Fibroblast of skin of back (primary cell): ENCODE data around the gene PRKCA.
A peak's percentile ranks its signal among the peaks of the same experiment; 100 is the strongest.
"Not testable (repeated sequence)": the region's sequence is repeated elsewhere in the genome, so short reads cannot be mapped to it uniquely, and the experiment has no call there.

Source experiments
- DNase-seq: peaks from one replicate; pipeline ENCODE4 v3.0.0-alpha.2; 2013

PRKCA gene

GRCh38 chr17:66466106-66466820, 163.8 kb downstream of the PRKCA start:
- no peak for DNase-seq

- peak; percentile 99 for DNase-seq
These were observed 164.5 kb downstream of the PRKCA start for GRCh38 chr17:66466840-66467367.

GRCh38 chr17:66467766-66468165, 165.4 kb downstream of the PRKCA start:
- DNase-seq: peak; percentile 62

- DNase-seq: peak; percentile 20
These were observed 166.1 kb downstream of the PRKCA start for GRCh38 chr17:66468241-66469087.

GRCh38 chr17:66469088-66469442, 166.7 kb downstream of the PRKCA start:
- DNase-seq: no peak

- DNase-seq: no peak
These were observed 167.0 kb downstream of the PRKCA start for GRCh38 chr17:66469461-66469860.

GRCh38 chr17:66469890-66470289, 167.5 kb downstream of the PRKCA start:
- no peak for DNase-seq

- no peak for DNase-seq
These were observed 169.7 kb downstream of the PRKCA start for GRCh38 chr17:66472123-66472522.

- DNase-seq: no peak
These were observed 171.8 kb downstream of the PRKCA start for GRCh38 chr17:66474258-66474657.

- DNase-seq: no peak
These were observed 172.5 kb downstream of the PRKCA start for GRCh38 chr17:66474806-66475497.

GRCh38 chr17:66476014-66476413, 173.6 kb downstream of the PRKCA start:
- DNase-seq: peak; percentile 17

- DNase-seq: no peak
These were observed 175.3 kb downstream of the PRKCA start for GRCh38 chr17:66477615-66478283.

- not testable (repeated sequence) for DNase-seq
These were observed 176.9 kb downstream of the PRKCA start for GRCh38 chr17:66479230-66479889.

GRCh38 chr17:66480243-66480642, 177.8 kb downstream of the PRKCA start:
- DNase-seq: no peak

- no peak for DNase-seq
These were observed 178.4 kb downstream of the PRKCA start for GRCh38 chr17:66480802-66481201.

GRCh38 chr17:66481271-66481670, 178.9 kb downstream of the PRKCA start:
- DNase-seq: no peak

- no peak for DNase-seq
These were observed 181.5 kb downstream of the PRKCA start for GRCh38 chr17:66483906-66484305.

- DNase-seq: no peak
These were observed 183.0 kb downstream of the PRKCA start for GRCh38 chr17:66485309-66485947.

- no peak for DNase-seq
These were observed 184.7 kb downstream of the PRKCA start for GRCh38 chr17:66487121-66487520.

- DNase-seq: no peak
These were observed 185.6 kb downstream of the PRKCA start for GRCh38 chr17:66487981-66488468.

GRCh38 chr17:66488864-66489263, 186.5 kb downstream of the PRKCA start:
- no peak for DNase-seq
